ENCODE data around the gene LRBA.

The LRBA gene

DNA sequence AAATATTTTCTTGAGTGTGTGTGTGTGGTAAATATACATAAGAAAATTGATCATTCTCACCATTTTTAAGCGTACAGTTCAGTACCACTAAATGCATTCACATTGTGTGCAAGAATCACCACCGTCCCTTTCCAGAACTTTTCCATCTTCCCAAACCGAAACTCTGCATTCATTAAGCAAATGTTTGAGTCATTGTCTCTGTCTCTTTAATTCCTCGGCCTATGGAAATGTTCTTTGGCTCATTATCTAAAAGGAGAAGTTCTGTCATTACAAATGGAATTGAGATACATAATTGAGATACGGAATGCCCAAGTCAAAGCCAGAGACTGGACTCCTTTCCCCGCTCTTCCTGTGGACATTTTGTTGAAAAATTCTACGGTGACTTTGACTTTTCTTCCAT is 767.9 kb downstream of the LRBA start:
- DNase-seq (ENCODE audit: low spot score): no peak

DNA sequence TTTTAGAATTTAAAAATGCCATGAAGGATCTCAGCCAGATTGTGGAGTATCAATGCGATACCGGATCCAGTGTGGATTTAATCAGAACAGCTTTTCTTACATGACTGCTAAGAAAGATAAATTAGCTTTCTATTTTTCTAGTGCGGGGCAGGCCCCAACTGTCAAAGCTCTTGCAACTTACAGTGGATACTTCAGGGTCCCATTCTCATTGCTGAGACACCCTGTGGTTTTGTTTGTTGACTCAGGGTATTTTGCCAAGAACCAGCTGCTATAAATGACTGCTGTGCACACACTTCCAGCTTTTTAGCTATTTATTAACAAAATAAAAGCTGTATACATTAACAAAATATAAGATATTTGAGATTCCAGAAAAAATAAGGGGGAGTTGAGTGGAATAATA is 770.5 kb downstream of the LRBA start:
- DNase-seq (ENCODE audit: low spot score): no peak

DNA sequence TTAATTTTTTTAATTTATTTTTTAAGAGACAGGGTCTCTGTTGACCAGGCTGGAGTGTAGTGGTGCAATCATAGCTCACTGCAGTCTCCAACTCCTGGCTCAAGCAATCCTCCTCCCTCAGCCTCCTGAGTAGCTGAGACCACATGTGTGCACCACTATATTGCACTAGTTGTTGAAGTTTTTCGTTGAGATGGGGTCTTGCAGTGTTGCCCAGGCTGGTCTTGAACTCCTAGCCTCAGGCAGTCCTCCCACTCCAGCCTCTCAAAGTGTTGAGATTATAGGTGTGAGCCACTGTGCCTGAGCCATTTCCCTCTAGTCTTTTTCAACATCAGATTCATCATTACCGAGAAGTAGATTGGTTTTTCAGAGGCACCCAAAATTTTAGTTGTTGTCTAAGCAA is 771.2 kb downstream of the LRBA start:
- no peak for DNase-seq (ENCODE audit: low spot score)

DNA sequence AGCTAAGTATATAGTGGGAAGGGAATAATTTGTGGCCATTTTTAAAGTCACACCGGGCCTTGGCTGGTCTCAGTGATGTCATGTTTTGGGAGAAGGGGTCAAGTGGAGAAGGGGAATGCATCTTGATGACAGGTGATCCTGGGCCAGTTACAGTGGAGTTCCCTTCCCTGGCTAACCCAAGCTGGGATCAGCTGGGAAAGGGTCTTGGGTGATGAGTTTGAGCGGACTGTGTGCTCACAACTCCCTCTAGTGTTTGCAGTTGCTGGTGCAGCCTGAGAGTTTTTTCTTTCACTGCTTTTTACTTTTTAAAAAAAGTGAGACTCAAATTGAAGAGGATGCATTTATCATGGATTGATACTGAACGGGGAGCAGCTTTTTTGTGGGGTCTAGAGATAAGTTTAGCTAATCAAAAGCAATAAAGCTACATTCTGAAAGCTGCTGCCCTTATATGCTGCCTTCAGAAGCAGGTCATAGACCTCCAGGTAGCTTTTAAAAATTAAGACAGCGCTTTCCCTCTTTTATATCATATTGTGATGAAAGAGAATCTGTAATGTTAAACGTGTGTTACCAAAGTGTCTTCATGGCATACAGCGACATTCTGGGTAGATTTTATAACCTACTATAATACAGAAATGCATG is 772.1 kb downstream of the LRBA start:
- DNase-seq (ENCODE audit: low spot score): peak; percentile 34

DNA sequence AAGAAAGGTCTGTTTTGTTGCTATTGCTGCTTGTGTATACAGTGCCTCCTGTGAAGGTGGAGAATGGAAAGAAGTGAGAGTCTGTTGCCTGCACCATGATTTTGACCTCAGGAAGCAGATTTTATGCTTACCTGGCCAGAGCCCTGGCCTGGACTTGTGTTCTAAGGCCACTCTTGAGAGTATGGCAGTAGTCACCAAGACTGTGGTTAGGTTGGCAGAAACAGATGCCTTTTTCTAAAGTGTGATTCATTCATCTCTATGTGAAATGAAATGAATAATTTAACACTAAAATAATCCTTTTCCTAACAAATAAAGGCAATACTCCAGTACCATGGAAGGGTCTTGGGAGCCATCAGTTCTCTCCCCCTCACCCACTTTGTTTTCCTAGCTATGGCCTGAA is 775.1 kb downstream of the LRBA start:
- DNase-seq (ENCODE audit: low spot score): no peak

DNA sequence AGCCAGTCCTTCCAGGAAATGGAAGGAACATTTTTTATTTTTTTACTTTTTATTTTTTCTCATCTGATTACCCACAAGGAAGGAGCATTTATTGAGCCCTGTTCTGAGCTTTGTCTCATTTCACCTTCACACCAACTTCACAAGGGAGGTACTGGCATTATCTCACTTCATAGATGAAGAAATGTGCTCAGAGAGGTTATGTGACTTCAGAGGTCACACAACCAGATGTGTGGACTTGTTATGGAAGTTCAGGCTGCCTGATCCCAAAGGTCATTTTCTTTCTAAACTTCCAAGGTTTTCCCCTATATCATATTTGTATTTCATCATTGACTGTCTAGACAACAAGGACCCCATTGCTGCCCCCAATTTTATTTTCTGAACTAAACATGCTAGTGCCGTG is 776.5 kb downstream of the LRBA start:
- no peak for DNase-seq (ENCODE audit: low spot score)

DNA sequence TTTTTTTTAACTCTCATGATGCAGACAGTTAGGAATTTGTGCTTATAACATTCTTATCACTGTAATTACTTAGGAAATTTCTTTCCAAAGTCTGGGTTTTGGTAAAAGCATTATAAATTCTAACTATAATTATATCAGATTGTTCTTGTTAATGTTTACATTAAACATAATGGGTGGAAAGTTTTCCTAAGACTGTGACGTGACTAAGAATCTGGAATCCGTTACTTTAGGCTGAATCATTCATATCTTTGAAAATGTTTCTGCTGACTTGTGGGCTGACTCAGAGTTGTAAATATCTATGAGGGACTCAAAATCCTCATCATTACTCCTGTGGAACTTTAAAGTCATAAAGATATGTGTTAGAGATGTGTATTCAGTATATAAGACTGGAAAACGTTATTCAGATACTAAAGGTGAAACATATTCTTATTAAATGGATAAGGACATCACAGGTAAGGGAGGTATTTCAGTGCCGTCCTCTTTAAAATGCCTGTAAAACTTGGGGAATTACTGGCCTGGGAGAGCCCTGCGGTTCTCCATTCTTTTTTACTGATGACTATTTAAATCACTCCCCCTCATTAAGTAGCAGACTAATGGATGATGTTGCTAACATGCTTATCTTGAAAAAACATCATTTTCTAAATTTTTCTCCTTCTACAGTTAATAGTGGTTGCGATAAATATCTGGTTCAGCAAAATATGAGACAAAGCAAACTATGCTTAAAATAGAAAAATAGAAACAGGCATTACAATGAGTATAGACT is 777.8 kb downstream of the LRBA start:
- DNase-seq (ENCODE audit: low spot score): no peak

DNA sequence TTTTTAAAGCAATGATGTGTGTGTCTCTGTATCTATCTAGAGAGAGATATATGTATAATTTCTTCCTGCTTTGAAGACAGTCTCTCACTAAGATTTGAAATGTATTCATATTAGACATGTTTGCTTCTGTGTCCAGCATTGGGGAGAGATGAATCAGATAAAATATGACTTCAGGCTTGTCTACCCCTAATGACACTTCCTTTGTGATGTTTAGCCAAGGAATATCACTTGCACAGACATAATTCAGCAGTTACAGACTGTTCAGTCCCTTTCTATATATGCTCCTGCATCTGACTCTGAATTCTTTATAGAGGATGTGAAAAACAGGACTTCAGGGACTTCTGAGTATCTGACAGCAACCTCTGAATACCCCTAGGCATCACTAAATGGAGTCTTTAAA is 778.5 kb downstream of the LRBA start:
- DNase-seq (ENCODE audit: low spot score): no peak

DNA sequence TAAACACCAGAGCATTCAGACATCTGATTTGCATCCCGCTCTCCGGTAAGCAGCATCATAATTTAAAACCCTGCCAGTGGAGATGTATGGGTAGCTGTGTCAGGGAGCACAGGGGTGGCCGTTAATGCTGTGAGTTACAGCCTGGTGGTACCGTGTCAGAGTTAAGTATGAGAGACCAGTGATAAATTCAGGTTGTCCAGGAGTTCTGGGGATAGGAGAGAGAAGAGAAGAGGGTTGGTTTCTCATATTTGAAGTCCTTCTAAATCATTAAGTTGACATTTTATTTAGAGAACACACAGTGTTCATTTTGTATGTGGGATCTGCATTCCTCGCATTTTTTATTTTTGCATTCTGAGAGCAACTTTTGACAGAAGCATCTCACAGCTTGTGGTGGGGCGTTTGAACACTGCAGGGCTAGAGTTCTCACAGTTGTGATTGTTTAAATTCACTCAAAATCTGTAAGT is 779.2 kb downstream of the LRBA start:
- no peak for DNase-seq (ENCODE audit: low spot score)

DNA sequence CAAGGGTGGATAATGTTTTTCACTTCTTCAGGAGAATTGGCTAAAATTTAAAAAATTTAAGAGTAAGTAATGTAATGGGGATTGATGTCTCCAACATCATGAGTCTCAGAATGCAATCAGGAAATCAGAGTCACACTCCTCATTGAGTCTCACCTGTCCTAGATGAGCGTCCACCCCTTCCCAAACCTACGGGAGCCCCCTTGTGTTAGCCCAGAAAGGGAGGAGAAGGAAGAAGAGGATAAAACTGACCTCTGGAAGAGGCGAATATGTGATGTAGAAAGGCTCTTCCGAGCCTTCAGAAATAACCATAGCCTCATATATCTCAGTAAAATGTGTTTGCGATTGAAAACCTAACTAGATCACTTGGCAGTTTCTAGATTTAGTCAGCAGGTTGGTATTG is 779.8 kb downstream of the LRBA start:
- no peak for DNase-seq (ENCODE audit: low spot score)

DNA sequence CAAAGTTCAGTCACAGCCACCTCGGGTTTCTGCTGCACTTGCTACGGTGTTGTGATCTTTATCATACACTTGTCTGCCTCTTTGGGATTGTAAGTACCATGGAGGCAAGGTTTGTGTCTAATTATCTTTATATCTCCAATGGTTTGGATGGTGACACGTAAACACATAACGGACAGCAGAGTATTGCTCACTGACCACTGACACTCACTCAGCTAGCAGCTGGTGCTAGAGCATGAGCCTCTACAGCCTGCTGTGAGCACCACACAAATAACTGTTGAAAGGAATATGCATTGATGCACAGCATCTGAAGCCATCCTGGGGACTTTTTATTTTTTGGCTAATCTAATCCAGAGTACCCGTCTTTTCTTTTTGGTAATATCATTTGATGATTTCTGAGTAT is 780.8 kb downstream of the LRBA start:
- no peak for DNase-seq (ENCODE audit: low spot score)

DNA sequence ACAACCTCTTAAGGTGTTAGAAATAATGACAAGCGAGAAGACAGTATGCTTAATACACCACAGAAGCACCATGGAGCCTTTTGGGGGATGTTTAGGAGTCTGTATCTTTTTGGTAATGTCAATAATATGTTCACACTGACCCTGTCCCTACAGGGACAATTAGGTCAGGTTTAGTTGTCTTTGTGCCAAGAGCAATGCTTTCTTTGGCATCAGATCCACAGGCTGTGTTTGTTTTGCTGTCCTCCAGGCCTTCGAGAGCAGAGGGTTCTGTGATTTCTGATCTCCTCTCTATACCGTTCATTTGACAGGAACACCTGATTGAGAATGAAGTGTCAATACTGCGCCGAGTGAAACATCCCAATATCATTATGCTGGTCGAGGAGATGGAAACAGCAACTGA is 783.1 kb downstream of the LRBA start:
- DNase-seq (ENCODE audit: low spot score): no peak

DNA sequence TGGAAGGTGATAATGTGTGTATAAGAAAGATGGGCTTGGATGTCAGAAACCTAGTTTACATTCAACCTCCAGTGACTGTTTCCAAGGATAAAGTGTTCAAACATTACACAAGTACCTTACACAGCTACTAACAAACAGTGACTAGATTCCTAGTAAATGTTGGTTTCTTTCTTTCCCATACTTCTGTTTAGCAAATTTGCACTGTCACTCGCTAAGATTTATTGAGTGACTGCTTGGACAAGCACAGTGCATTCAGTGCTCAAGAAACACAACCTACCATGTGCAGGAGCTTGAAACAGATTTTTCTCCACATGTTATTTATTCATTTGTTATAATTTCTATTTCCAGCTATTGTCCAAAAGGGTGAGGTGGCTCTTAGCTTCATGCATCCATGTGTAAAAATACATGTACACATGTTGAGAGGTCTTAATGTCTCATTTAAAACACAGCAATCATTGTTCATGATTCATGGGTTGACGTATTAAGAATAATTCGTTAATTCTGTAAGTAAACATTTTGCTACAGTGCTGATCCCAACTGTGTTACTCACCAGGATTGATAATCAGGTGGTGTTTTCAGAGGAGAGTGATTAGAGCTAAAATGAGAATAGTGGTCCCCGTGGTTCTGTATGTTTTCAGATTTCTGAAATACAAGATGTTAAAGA is 783.8 kb downstream of the LRBA start:
- no peak for DNase-seq (ENCODE audit: low spot score)

DNA sequence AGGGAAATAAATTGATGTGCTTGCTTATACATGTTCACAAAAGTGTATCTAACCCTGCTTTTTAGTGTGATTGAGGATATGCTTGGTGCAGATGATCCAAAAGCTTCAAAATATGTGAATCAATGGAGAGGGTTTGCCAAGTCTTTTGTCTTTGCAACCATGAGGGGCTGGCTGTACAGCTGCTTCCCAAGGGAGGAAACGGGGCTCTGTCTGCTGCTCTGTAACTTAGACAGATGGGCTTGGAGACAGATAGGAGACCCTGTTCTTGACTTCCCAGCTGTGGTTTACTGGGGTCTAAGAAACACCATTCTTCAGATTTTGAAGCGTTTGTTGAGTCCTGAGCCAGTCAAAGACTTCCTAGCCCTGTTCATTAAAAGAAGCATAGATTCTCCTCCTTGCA is 784.5 kb downstream of the LRBA start:
- DNase-seq (ENCODE audit: low spot score): no peak

DNA sequence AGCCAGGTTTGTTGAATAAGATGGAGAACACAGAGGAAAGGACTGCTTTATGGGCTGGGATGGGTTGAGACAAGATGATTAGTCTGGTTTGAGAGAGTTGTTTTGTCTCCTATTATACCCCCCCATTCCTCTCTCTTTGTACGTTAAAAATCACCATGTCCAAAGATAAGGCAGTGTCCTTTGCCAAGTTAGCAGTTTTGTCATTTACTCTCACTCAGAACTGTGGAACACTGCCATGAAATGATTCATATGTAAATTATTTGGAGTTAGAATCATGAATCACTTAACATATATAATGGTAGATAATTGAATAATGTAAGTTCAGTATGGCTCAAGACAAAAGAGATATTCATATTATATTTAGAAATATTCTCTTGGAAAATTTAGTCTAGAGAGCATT is 785.6 kb downstream of the LRBA start:
- DNase-seq (ENCODE audit: low spot score): no peak

DNA sequence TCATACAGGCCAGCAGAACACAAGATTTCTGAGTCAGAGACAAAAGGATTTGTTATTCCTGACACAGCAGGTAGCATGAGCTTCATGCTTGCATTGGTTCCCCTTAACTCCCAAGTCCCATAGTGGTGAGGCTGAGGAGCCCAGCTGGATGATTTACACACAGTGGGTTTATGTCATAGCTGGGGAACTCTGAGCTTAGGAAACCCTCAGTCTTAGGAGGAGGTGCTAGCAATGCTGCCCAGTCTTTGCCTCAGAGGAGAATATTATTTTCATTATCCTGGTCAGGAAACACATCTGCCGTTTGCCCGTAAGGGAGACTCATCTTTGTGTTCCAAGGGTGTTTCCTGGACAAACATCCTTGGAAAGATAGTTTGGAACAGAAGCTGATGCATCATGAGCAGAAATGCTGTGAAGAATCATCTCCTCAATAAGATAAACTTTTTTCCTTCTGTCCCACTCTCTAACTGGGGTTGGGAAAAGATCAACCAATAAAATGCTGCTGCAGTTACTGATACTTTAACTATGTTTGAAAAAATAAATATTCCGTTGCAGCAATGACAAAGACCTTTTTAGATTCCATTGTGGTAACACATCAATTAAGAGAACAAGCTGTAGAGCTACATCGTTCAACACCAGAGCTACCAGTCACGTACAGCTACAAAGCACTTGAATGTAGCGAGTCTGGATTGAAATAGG is 790.0 kb downstream of the LRBA start:
- DNase-seq (ENCODE audit: low spot score): no peak

DNA sequence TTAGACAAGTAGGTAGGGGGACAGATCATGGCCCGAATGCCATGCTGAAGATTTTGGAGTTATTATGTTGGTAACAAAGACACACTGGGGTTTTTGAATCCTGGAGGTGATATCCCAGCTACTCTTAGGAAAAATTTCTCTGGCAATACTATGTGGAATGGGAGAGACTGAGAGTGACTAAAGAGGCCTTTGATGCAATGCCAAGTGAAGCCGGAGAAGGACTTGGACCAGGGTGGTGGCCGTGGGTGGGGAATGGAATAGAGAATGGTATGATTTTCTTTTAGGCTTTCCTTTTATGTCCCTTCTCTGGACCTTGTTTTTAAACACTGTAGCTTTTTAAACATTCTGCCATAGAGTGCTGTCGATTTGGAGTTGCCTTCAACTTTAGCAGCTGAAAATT is 795.2 kb downstream of the LRBA start:
- no peak for DNase-seq (ENCODE audit: low spot score)

DNA sequence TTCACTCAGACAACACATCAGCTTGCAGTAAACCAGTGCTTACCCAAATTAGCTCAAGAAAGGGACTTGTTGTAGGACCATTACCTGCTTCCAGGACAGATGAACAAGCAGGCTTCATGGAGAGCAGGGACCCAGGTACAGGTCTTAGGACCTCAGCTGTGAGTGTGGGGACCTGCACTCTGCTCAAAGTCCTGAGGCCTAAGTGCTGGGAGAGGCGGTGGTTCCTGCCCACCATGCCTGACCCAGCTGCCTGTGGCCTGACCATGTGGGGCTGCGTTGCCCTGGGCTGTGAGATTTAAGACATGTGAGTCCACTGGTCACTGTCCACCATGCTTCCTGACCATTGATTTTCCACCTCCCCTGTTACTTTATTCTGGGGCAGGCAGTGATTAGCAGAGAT is 796.6 kb downstream of the LRBA start:
- no peak for DNase-seq (ENCODE audit: low spot score)

DNA sequence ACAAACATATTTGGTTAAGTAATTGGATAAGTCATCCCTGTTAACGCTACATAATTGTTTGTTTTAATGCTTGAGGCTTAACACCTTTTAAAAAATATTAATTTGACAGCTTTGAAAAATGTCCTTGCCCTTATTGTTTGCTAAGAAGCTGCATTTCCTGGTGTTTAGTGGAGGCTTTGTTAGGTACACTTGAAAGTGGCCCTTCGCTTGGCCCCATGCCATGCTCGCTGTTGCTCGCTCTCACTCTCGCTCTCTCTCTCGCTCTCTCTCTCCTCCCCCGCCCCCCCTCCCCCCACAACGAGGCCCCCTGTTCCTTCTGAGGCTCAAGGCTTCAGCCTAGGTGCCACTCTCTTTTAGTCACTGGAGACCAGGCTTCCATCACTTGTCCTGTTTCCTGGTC is 797.3 kb downstream of the LRBA start:
- no peak for DNase-seq (ENCODE audit: low spot score)

DNA sequence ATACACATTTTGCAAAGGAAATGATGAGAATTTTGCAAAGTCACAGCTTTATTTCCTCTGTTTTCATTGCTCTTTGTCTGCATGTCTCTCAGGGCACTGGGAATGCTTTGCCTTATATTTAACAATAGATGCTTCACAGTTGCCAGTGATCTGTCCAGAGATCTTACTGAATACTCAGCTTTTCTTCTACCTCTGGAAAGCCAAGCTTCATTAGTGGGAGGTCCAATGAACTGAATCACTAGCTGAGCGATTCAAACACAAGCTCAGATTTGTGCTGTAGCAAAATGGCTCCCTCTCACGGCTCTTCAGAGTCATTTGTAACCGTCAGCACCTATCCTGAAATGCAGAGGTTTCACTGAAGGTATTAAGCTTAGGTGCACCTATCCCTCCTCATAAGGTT is 797.9 kb downstream of the LRBA start:
- DNase-seq (ENCODE audit: low spot score): peak; percentile 82

DNA sequence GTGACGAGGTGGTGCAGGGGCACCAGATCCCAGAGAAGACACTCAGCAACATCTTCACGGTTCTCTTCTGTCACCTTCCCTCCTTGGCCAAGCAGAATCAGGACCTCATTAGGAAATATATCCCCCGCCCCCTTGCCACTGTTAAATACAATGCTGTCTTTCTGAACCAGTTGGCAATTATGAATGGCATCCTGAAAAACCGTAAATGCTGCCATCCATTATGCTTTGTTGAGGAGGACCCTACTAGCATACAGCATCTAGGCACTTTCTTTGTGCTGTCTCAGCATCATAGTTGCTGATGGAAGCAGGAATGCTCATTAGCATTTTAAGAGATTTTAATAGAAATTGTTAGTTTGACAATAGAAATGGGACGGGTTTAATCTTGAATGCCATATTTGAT is 798.4 kb downstream of the LRBA start:
- DNase-seq (ENCODE audit: low spot score): peak; percentile 92

DNA sequence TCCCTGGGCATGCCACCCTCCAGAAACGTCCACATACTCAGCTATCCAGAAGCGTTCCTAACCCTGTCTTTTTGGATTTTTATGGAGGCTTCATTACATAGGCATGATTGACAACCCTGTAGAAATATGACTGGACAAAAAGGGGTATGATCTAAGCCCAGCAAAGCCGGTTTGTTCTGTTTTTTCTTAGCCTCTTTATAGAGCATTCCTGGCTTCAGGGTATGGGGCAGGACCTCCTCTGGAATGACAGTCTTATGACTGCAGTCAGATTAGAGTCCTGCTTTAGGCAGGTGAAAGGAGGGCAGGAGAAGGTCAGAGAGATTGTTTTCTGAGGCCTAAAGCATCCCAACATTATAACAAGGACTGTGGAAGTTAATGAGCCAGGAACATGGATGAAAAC is 799.5 kb downstream of the LRBA start:
- DNase-seq (ENCODE audit: low spot score): no peak
